GM21825 (cell line): ENCODE results near the gene CYP2U1.
"Not testable (repeated sequence)": the region's sequence is repeated elsewhere in the genome, so short reads cannot be mapped to it uniquely, and the experiment has no call there.

Source experiments
- ATAC-seq: cut with Tn5 transposase; IDR thresholded peaks from one replicate; pipeline ENCODE4 v1.9.1; 2021; ENCODE audit warnings: mild to moderate bottlenecking, moderate library complexity; ENCODE audit not compliant: unreplicated experiment

Gene CYP2U1

GRCh38 chr4:107917500-107917899, 13.8 kb upstream of the CYP2U1 start:
- ATAC-seq, result no peak

- no peak for ATAC-seq
Observed at GRCh38 chr4:107922486-107923473, 8.6 kb upstream of the CYP2U1 start.

- not testable (repeated sequence) for ATAC-seq
Observed at GRCh38 chr4:107925713-107926112, 5.6 kb upstream of the CYP2U1 start.

GRCh38 chr4:107926875-107927274, 4.5 kb upstream of the CYP2U1 start:
- not testable (repeated sequence) for ATAC-seq

- peak; percentile 27 for ATAC-seq
Observed at GRCh38 chr4:107931775-107932321, 499 bp downstream of the CYP2U1 start.

GRCh38 chr4:107935246-107935645, 3.9 kb downstream of the CYP2U1 start:
- ATAC-seq, result no peak

- no peak for ATAC-seq
Observed at GRCh38 chr4:107937040-107937439, 5.7 kb downstream of the CYP2U1 start.

- ATAC-seq, result no peak
Observed at GRCh38 chr4:107939307-107939706, 8.0 kb downstream of the CYP2U1 start.

GRCh38 chr4:107945809-107946208, 14.5 kb downstream of the CYP2U1 start:
- no peak for ATAC-seq

- ATAC-seq, result no peak
Observed at GRCh38 chr4:107950746-107951540, 19.6 kb downstream of the CYP2U1 start.

- no peak for ATAC-seq
Observed at GRCh38 chr4:107951551-107951950, 20.2 kb downstream of the CYP2U1 start.

- ATAC-seq, result no peak
Observed at GRCh38 chr4:107956011-107956410, 24.7 kb downstream of the CYP2U1 start.

GRCh38 chr4:107966903-107967302, 35.6 kb downstream of the CYP2U1 start:
- no peak for ATAC-seq

GRCh38 chr4:107967519-107967918, 36.2 kb downstream of the CYP2U1 start:
- not testable (repeated sequence) for ATAC-seq

- ATAC-seq, result not testable (repeated sequence)
Observed at GRCh38 chr4:107967921-107968320, 36.6 kb downstream of the CYP2U1 start.

GRCh38 chr4:107970063-107970798, 38.9 kb downstream of the CYP2U1 start:
- ATAC-seq, result no peak

- ATAC-seq, result no peak
Observed at GRCh38 chr4:107972605-107973004, 41.3 kb downstream of the CYP2U1 start.

- ATAC-seq, result no peak
Observed at GRCh38 chr4:107974523-107974922, 43.2 kb downstream of the CYP2U1 start.

GRCh38 chr4:107977482-107977881, 46.1 kb downstream of the CYP2U1 start:
- ATAC-seq, result no peak

- no peak for ATAC-seq
Observed at GRCh38 chr4:107977966-107978705, 46.8 kb downstream of the CYP2U1 start.
